Fibroblast of skin of left quadriceps (primary cell): ENCODE data around the gene ZNF317.
A peak's percentile ranks its signal among the peaks of the same experiment; 100 is the strongest.
"Not testable (repeated sequence)": the region's sequence is repeated elsewhere in the genome, so short reads cannot be mapped to it uniquely, and the experiment has no call there.

Experiments
- DNase-seq, 2 experiments: peaks; one replicate each; pipeline ENCODE4 v3.0.0-alpha.2; 2013; ENCODE audit warnings: low read depth in 2 of 2

The ZNF317 gene

GRCh38 chr19:9175326-9175725 is 35.1 kb downstream of the ZNF317 start:
- no peak for DNase-seq

- no peak for DNase-seq
Observed at GRCh38 chr19:9178901-9179300, 38.7 kb downstream of the ZNF317 start, which contains the start of gene OR7D2. Gene OR7D2 (plus strand): TSS chr19:9178979. CDS start chr19:9185782, 6,803 bp downstream.

GRCh38 chr19:9183000-9183399 is 42.8 kb downstream of the ZNF317 start:
- DNase-seq = no peak

- no peak for DNase-seq
Observed at GRCh38 chr19:9187191-9187590, 47.0 kb downstream of the ZNF317 start.

- no peak for DNase-seq
Observed at GRCh38 chr19:9189535-9189934, 49.3 kb downstream of the ZNF317 start.

GRCh38 chr19:9198044-9198443 is 57.8 kb downstream of the ZNF317 start:
- not testable (repeated sequence) for DNase-seq

- DNase-seq = peak; percentile 9 to 18
Observed at GRCh38 chr19:9205501-9206113, 65.4 kb downstream of the ZNF317 start.
